Panc1 (cell line): ENCODE results near the gene CHST11. TPM values are rescaled to one million over a fixed set of nuclear protein-coding genes. Genes with fewer than 3 reads are reported as not detected.

Experiments used
- ATAC-seq: fragments of 200-7000 bp; cut with Tn5 transposase; 2 replicates; pipeline ENCODE4 v1.9.1; 2020; ENCODE audit warnings: mild to moderate bottlenecking, moderate library complexity
- BruUV-seq: library from RNA; stranded (reverse); fragments of 400-500 nt; replicated peaks from 2 replicates; lab custom pipeline; 2021; lab: Mats Ljungman, UMichigan
- CTCF ChIA-PET: fragments of 300-600 bp; sonication (Branson Sonifier 250); formaldehyde crosslinking; loops from one replicate; lab custom pipeline; 2022; ENCODE audit warnings: antibody characterized with exemption; lab: Charles Lee
- POLR2A ChIA-PET: fragments of 300-600 bp; sonication (Branson Sonifier 250); formaldehyde crosslinking; loops from one replicate; lab custom pipeline; 2022; ENCODE audit warnings: antibody characterized with exemption; lab: Charles Lee
- DNase-seq: peaks from one replicate; pipeline ENCODE4 v3.0.0-alpha.2; 2010; ENCODE audit warnings: low read depth, low spot score
- H3K27ac ChIP-seq: 2 replicates; pipeline ENCODE4 v1.5.1; 2011; ENCODE audit warnings: mild to moderate bottlenecking, low read length, inconsistent platforms
- H3K27me3 ChIP-seq: fragments of 200-500 bp; sonication (Bioruptor generic); 2 replicates; pipeline ENCODE4 v1.6.0; 2014; ENCODE audit warnings: low read length, inconsistent platforms; ENCODE audit not compliant: control insufficient read depth, insufficient read depth
- H3K36me3 ChIP-seq: fragments of 200-500 bp; sonication (Bioruptor generic); 2 replicates; pipeline ENCODE4 v1.5.1; 2014; ENCODE audit warnings: inconsistent platforms, mild to moderate bottlenecking, low read length, moderate library complexity; ENCODE audit not compliant: control insufficient read depth, insufficient read depth
- H3K4me1 ChIP-seq: 2 replicates; pipeline ENCODE4 v1.5.1; 2011; ENCODE audit warnings: inconsistent platforms, mild to moderate bottlenecking, low read length, moderate library complexity; ENCODE audit not compliant: control insufficient read depth, insufficient read depth
- H3K4me3 ChIP-seq, 2 experiments: 2 replicates each; pipeline ENCODE4 v1.5.1; 2011 to 2012; ENCODE audit warnings: low read depth in 2 of 2, low read length in 2 of 2, mild to moderate bottlenecking in 2 of 2, inconsistent platforms in 1 of 2, moderate library complexity in 1 of 2
- H3K9me3 ChIP-seq: fragments of 200-500 bp; sonication (Bioruptor generic); 2 replicates; pipeline ENCODE4 v1.5.1; 2014; ENCODE audit warnings: low read depth, mild to moderate bottlenecking, inconsistent platforms, low read length, moderate library complexity; ENCODE audit not compliant: control insufficient read depth, insufficient read depth
- POLR2AphosphoS5 ChIP-seq: IDR thresholded peaks from 2 replicates; pipeline ENCODE4 v1.6.1; 2012; ENCODE audit warnings: mild to moderate bottlenecking, low read depth, low read length, moderate library complexity
- REST ChIP-seq, 2 experiments: IDR thresholded peaks; 2 replicates each; pipeline ENCODE4 v1.6.1; 2011 to 2012; ENCODE audit warnings: low read depth in 2 of 2, control low read depth in 1 of 2, low read length in 1 of 2, mild to moderate bottlenecking in 1 of 2, moderate library complexity in 1 of 2; ENCODE audit not compliant: insufficient read depth in 1 of 2
- SIN3A ChIP-seq: IDR thresholded peaks from 2 replicates; pipeline ENCODE4 v1.6.1; 2012; ENCODE audit warnings: low read depth, mild to moderate bottlenecking, low read length, moderate library complexity, borderline replicate concordance; ENCODE audit not compliant: insufficient read depth
- TCF7L2 ChIP-seq: IDR thresholded peaks from 2 replicates; pipeline ENCODE4 v1.6.1; 2011; ENCODE audit warnings: mild to moderate bottlenecking, low read depth, low read length, inconsistent platforms
- in situ Hi-C: cut with HindIII; loops from 2 replicates; pipeline ENCODE4 v1.10.0; 2016; ENCODE audit warnings: low sequenced_read_pairs, low pct_unique_long_range_greater_than_20kb
- intact Hi-C: fragments of 100-400 bp; cut with micrococcal nuclease; formaldehyde crosslinking; loops from one replicate; pipeline ENCODE4 v1.10.0; 2022; ENCODE audit not compliant: unreplicated experiment
- total RNA-seq: library from RNA; stranded (reverse); gene quantifications from one replicate; pipeline ENCODE4 v1.2.1, GENCODE V29; 2021; ENCODE audit not compliant: unreplicated experiment
- TF ChIP-seq, protein P1 (sequence below): fragments of 450-650 bp; IDR thresholded peaks from 2 replicates; pipeline ENCODE4 v1.5.1; 2017; ENCODE audit warnings: mild to moderate bottlenecking

CHST11 gene
- total RNA-seq, 1 experiment from 2014 or later = 11.4 TPM

DNA sequence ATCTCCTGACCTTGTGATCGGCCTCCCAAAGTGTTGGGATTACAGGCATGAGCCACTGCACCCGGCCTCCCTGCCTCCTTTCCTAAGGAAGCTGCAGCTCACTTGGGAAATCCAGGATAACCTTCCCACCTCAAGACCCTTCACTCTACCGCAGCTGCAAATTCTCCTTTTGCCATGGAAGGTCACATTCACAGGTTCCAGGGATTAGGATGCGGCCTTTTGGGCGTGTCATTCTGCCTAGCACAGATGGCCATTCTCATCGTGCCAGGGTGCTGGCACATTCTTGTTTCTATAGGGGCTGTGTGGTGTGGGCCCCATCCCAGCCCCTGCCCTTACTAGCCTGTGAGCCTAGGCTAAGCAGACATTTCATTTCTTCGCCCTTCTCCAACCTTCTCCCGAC lies 219.9 kb downstream of the CHST11 start:
- ATAC-seq (no peak), DNase-seq (no peak)
- no TSS peak for BruUV-seq
- Histone ChIP-seq H3K27me3 (no peaks in the 10 kb centered on the region), H3K36me3 (no peaks in the 10 kb centered on the region), H3K4me3 (no peak overlapping the region), H3K9me3 (no peaks in the 10 kb centered on the region), H3K27ac (no peak overlapping the region), H3K4me1 (peaks cover 13% of the 10 kb centered on the region)
- ChIA-PET POLR2A (no interaction called here), CTCF (no interaction called here)
- in situ Hi-C loops (no loop called here), intact Hi-C loops (no loop called here)
- TF ChIP-seq SIN3A = no peak
- no peak for TF ChIP-seq REST (IDR thresholded peaks at IDR 0.05; ENCODE audit: insufficient read depth in 1 of 2, low read depth in 2 of 2, low read length in 1 of 2)
- no peak for TF ChIP-seq TCF7L2
- TF ChIP-seq, protein P1, sequence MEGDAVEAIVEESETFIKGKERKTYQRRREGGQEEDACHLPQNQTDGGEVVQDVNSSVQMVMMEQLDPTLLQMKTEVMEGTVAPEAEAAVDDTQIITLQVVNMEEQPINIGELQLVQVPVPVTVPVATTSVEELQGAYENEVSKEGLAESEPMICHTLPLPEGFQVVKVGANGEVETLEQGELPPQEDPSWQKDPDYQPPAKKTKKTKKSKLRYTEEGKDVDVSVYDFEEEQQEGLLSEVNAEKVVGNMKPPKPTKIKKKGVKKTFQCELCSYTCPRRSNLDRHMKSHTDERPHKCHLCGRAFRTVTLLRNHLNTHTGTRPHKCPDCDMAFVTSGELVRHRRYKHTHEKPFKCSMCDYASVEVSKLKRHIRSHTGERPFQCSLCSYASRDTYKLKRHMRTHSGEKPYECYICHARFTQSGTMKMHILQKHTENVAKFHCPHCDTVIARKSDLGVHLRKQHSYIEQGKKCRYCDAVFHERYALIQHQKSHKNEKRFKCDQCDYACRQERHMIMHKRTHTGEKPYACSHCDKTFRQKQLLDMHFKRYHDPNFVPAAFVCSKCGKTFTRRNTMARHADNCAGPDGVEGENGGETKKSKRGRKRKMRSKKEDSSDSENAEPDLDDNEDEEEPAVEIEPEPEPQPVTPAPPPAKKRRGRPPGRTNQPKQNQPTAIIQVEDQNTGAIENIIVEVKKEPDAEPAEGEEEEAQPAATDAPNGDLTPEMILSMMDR = no peak
- TF ChIP-seq POLR2AphosphoS5 = no peak

- POLR2A ChIA-PET = no interaction called here
- TF ChIP-seq, protein P1 = no peak
- TF ChIP-seq TCF7L2 (no peak), SIN3A (no peak), REST (IDR thresholded peaks at IDR 0.05; ENCODE audit: insufficient read depth in 1 of 2, low read depth in 2 of 2, low read length in 1 of 2) (no peak), POLR2AphosphoS5 (no peak)
- Histone ChIP-seq H3K9me3 (no peaks in the 10 kb centered on the region), H3K27ac (no peak overlapping the region), H3K4me1 (peaks cover 4% of the 10 kb centered on the region), H3K36me3 (no peaks in the 10 kb centered on the region), H3K4me3 (no peak overlapping the region), H3K27me3 (no peaks in the 10 kb centered on the region)
- no TSS peak for BruUV-seq
- ATAC-seq (no peak), DNase-seq (no peak)
- in situ Hi-C loops (no loop called here), intact Hi-C loops (no loop called here)
- CTCF ChIA-PET = no interaction called here
Measured at GRCh38 chr12:104677441-104678089, 220.8 kb downstream of the CHST11 start.
